HepG2 (cell line): ENCODE results near the gene RGP1. TPM values are rescaled to one million over a fixed set of nuclear protein-coding genes. Genes with fewer than 3 reads are reported as not detected.
A peak's percentile ranks its signal among the peaks of the same experiment; 100 is the strongest.

Experiments
- ATAC-seq: fragments of 200-7000 bp; cut with Tn5 transposase; 3 replicates; pipeline ENCODE4 v1.9.1; 2020; ENCODE audit warnings: mild to moderate bottlenecking, moderate library complexity
- BruUV-seq: library from RNA; stranded (reverse); fragments of 400-500 nt; replicated peaks from 2 replicates; lab custom pipeline; 2021; lab: Mats Ljungman, UMichigan
- CTCF ChIA-PET: fragments of 300-600 bp; formaldehyde crosslinking; extraction: SDS; loops from one replicate; lab custom pipeline; 2021; ENCODE audit warnings: low total read pairs, inconsistent platforms, low intra/inter-chr PET ratio; lab: Yijun Ruan, JAX
- POLR2A ChIA-PET: fragments of 350-600 bp; sonication (Branson Sonifier 250); formaldehyde crosslinking; loops from one replicate; lab custom pipeline; 2020; ENCODE audit warnings: antibody characterized with exemption, inconsistent platforms; lab: Yijun Ruan, JAX
- DNase-seq: peaks from one replicate; pipeline ENCODE4 v3.0.0-alpha.2; 2015; ENCODE audit warnings: low spot score
- FAIRE-seq: peaks from 3 replicates; lab custom pipeline; 2011; peaks lifted over from hg19 to GRCh38; lab: Jason Lieb, UNC
- H2AFZ ChIP-seq: one replicate; pipeline ENCODE4 v1.6.1; 2011; ENCODE audit warnings: low read length, inconsistent platforms
- H3K27ac ChIP-seq: fragments of 300-600 bp; 3 replicates; pipeline ENCODE4 v1.8.0; 2011; ENCODE audit warnings: mixed run types, mild to moderate bottlenecking, mixed read lengths, low read length, inconsistent platforms; ENCODE audit not compliant: insufficient read depth; ENCODE audit errors: extremely low read length
- H3K27me3 ChIP-seq, 2 experiments: fragments of 200-600 bp in 1 of 2; 2 replicates in 1 of 2; 3 replicates in 1 of 2; pipeline versions ENCODE4 v1.6.0 to v1.8.0; 2011; ENCODE audit warnings: low read length in 2 of 2, mild to moderate bottlenecking in 2 of 2, moderate library complexity in 2 of 2, inconsistent platforms in 1 of 2; ENCODE audit not compliant: insufficient read depth in 2 of 2, control insufficient read depth in 1 of 2
- H3K36me3 ChIP-seq, 2 experiments: fragments of 200-600 bp in 1 of 2; replicated peaks in 1 of 2; 2 replicates in 1 of 2; 3 replicates in 1 of 2; pipeline versions ENCODE4 v1.5.1 to v1.8.0; 2011; ENCODE audit warnings: low read length in 2 of 2, inconsistent platforms in 1 of 2; ENCODE audit not compliant: insufficient read depth in 2 of 2, control insufficient read depth in 1 of 2
- H3K4me1 ChIP-seq: 2 replicates; pipeline ENCODE4 v1.5.1; 2012; ENCODE audit warnings: low read length, inconsistent platforms; ENCODE audit not compliant: insufficient read depth
- H3K4me2 ChIP-seq: 2 replicates; pipeline ENCODE4 v1.6.0; 2011; ENCODE audit warnings: low read depth, low read length, inconsistent platforms
- H3K4me3 ChIP-seq, 3 experiments: fragments of 200-600 bp in 1 of 3; sonication (generic), shearing (Covaris generic) in 1 of 3; replicated peaks in 1 of 3; 2 replicates each; pipeline ENCODE4 v1.5.1; 2011 to 2016; ENCODE audit warnings: low read length in 3 of 3, inconsistent platforms in 2 of 3, low read depth in 2 of 3, mild to moderate bottlenecking in 2 of 3, control low read depth in 1 of 3, mixed read lengths in 1 of 3; ENCODE audit not compliant: insufficient read depth in 1 of 3
- H3K79me2 ChIP-seq: one replicate; pipeline ENCODE4 v1.6.1; 2011; ENCODE audit warnings: low read length, inconsistent platforms; ENCODE audit not compliant: insufficient read depth
- H3K9ac ChIP-seq: 2 replicates; pipeline ENCODE4 v1.6.0; 2011; ENCODE audit warnings: mild to moderate bottlenecking, low read depth, low read length, inconsistent platforms; ENCODE audit not compliant: insufficient read depth
- H3K9me3 ChIP-seq: 2 replicates; pipeline ENCODE4 v1.5.1; 2012; ENCODE audit warnings: mild to moderate bottlenecking, low read length
- H4K20me1 ChIP-seq: 2 replicates; pipeline ENCODE4 v1.6.0; 2011; ENCODE audit warnings: inconsistent platforms, mild to moderate bottlenecking, low read length, moderate library complexity; ENCODE audit not compliant: insufficient read depth
- HES4 ChIP-seq: sonication (generic); formaldehyde crosslinking; IDR thresholded peaks from 2 replicates; pipeline ENCODE4 v1.9.0; 2021; ENCODE audit warnings: mild to moderate bottlenecking, missing genetic modification reagents, borderline replicate concordance
- HMG20B ChIP-seq: conservative IDR thresholded peaks from 2 replicates; pipeline ENCODE4 v1.6.1; 2016; ENCODE audit warnings: missing genetic modification reagents, missing compliant biosample characterization
- RNF2 ChIP-seq: fragments of 450-650 bp; conservative IDR thresholded peaks from 2 replicates; pipeline ENCODE4 v1.6.1; 2016; ENCODE audit warnings: low read depth
- ZBTB8A ChIP-seq: sonication (generic); formaldehyde crosslinking; IDR thresholded peaks from 2 replicates; pipeline ENCODE4 v1.4.0; 2020; ENCODE audit warnings: mild to moderate bottlenecking, low read depth, missing genetic modification reagents, borderline replicate concordance
- ZEB1 ChIP-seq: IDR thresholded peaks from 2 replicates; pipeline ENCODE4 v1.6.1; 2012; ENCODE audit warnings: mild to moderate bottlenecking, low read depth, inconsistent platforms; ENCODE audit not compliant: insufficient replicate concordance
- ZNF205 ChIP-seq: IDR thresholded peaks from 2 replicates; pipeline ENCODE4 v1.6.1; 2018; ENCODE audit warnings: missing biosample characterization, missing genetic modification reagents
- ZNF326 ChIP-seq: sonication (generic); formaldehyde crosslinking; IDR thresholded peaks from 2 replicates; pipeline ENCODE4 v1.4.0; 2020; ENCODE audit warnings: missing genetic modification reagents, borderline replicate concordance
- ZNF431 ChIP-seq: sonication (generic); formaldehyde crosslinking; IDR thresholded peaks from 2 replicates; pipeline ENCODE4 v1.9.0; 2022; ENCODE audit warnings: missing genetic modification reagents, low read depth, mild to moderate bottlenecking, borderline replicate concordance
- WGBS: methylation state at CpG from one replicate; pipeline ENCODE4 v1.1.6; 2017; ENCODE audit warnings: low lambda C conversion rate; 5-methylcytosine and 5-hydroxymethylcytosine counted together
- in situ Hi-C: cut with HindIII; loops from 2 replicates; pipeline ENCODE4 v1.10.0; 2017; ENCODE audit warnings: low pct_unique_long_range_greater_than_20kb; ENCODE audit not compliant: extremely low pct_ligation_motif_present
- intact Hi-C: fragments of 100-400 bp; cut with micrococcal nuclease; formaldehyde crosslinking; loops from one replicate; pipeline ENCODE4 v1.10.0; 2022; ENCODE audit not compliant: unreplicated experiment
- polyA plus RNA-seq, 8 experiments: library from polyadenylated mRNA; depleted of rRNA in 3 of 8; stranded (reverse) in 7 of 8; unstranded in 1 of 8; fragments of >200 nt; fragmentation: Illumina TruSeq in 4 of 8; extraction: Trizol in 4 of 8; gene quantifications; 2 replicates each; pipeline versions ENCODE4 v1.2.1 to v1.2.3, GENCODE V29; 2011 to 2016; ENCODE audit warnings: low read depth in 4 of 8, missing spikeins in 1 of 8, mixed read lengths in 1 of 8; ENCODE audit not compliant: insufficient read depth in 1 of 8
- total RNA-seq, 5 experiments: library from RNA; depleted of rRNA; stranded (reverse); fragments of >200 nt; fragmentation: Illumina TruSeq; extraction: Trizol; gene quantifications; 2 replicates each; pipeline ENCODE4 v1.2.3, GENCODE V29; 2016; ENCODE audit warnings: low read depth in 1 of 5
- TF ChIP-seq, protein P1 (sequence below): sonication (generic); formaldehyde crosslinking; IDR thresholded peaks from 2 replicates; pipeline ENCODE4 v1.5.0; 2020; ENCODE audit warnings: mild to moderate bottlenecking, missing genetic modification reagents
- TF ChIP-seq, protein P2 (sequence below): sonication (generic); formaldehyde crosslinking; IDR thresholded peaks from 2 replicates; pipeline ENCODE4 v1.9.0; 2021; ENCODE audit warnings: missing genetic modification reagents, mild to moderate bottlenecking, borderline replicate concordance
- TF ChIP-seq, protein P3 (sequence below): sonication (generic); formaldehyde crosslinking; IDR thresholded peaks from 2 replicates; pipeline ENCODE4 v1.8.1; 2023; ENCODE audit warnings: mild to moderate bottlenecking, moderate library complexity, missing genetic modification reagents

RGP1 gene
- total and polyA plus RNA-seq, 2 of the 13 experiments (the other 11 are each of a cell fraction or from before 2014, with no cell fraction given): 12.7 to 21.0 TPM

DNA sequence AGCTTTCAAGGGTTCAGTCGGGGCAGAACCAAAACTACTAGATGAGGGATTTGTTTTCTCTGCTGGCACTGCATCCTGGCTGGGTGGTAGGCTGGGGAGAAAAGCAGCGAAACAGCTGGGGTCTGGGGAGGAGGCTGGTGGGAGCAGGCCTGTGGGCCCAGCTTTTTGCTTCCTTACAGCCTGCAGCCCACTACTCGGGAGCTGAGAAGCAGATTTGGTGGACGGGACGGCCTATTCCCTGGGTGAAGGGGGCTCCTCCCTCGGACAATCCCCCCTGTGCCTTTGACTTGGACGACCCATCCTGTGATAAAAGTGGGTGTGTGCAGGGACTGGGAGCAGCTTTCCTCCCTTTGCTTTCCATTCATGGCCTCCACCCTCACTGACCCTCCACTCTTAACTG, 51.4 kb downstream of the RGP1 start:
- ChIA-PET CTCF (no interaction called here), POLR2A (interaction anchor here (0.7 to 2.4 kb wide), 3 partner anchors 11 to 120 kb away, joined by 3 to 13 read pairs (median 3); partner anchors contain the start of genes HINT2 and SPAG8)
- Histone ChIP-seq H3K4me1 (peaks cover 27% of the 10 kb centered on the region), H3K27me3 (no peaks in the 10 kb centered on the region), H4K20me1 (no peaks in the 10 kb centered on the region), H3K9me3 (no peaks in the 10 kb centered on the region), H3K9ac (no peak overlapping the region), H3K4me2 (peak overlapping the region; percentile 59), H3K27ac (peak overlapping the region; percentile 69), H3K79me2 (no peaks in the 10 kb centered on the region), H3K36me3 (peaks cover 0 to 2% of the 10 kb centered on the region in 2 experiments; a peak in 2 of 5 replicates), H3K4me3 (no peak overlapping the region), H2AFZ (no peak overlapping the region)
- ATAC-seq (peak; percentile 14; the same call in 2 of the 3 replicates), DNase-seq (no peak), FAIRE-seq (no peak)
- TF ChIP-seq, protein P1, sequence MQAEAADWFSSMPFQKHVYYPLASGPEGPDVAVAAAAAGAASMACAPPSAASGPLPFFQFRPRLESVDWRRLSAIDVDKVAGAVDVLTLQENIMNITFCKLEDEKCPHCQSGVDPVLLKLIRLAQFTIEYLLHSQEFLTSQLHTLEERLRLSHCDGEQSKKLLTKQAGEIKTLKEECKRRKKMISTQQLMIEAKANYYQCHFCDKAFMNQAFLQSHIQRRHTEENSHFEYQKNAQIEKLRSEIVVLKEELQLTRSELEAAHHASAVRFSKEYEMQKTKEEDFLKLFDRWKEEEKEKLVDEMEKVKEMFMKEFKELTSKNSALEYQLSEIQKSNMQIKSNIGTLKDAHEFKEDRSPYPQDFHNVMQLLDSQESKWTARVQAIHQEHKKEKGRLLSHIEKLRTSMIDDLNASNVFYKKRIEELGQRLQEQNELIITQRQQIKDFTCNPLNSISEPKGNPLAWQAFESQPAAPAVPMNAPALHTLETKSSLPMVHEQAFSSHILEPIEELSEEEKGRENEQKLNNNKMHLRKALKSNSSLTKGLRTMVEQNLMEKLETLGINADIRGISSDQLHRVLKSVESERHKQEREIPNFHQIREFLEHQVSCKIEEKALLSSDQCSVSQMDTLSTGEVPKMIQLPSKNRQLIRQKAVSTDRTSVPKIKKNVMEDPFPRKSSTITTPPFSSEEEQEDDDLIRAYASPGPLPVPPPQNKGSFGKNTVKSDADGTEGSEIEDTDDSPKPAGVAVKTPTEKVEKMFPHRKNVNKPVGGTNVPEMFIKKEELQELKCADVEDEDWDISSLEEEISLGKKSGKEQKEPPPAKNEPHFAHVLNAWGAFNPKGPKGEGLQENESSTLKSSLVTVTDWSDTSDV: 0 out of 2 replicates have a peak, but pooled peaks have one; percentile 39
- no peak for TF ChIP-seq RNF2
- 94% methylated on average over 7 of the region's 7 CpGs for WGBS
- in situ Hi-C loops: no loop called here
- intact Hi-C loops: no loop called here
- no TSS peak for BruUV-seq

DNA sequence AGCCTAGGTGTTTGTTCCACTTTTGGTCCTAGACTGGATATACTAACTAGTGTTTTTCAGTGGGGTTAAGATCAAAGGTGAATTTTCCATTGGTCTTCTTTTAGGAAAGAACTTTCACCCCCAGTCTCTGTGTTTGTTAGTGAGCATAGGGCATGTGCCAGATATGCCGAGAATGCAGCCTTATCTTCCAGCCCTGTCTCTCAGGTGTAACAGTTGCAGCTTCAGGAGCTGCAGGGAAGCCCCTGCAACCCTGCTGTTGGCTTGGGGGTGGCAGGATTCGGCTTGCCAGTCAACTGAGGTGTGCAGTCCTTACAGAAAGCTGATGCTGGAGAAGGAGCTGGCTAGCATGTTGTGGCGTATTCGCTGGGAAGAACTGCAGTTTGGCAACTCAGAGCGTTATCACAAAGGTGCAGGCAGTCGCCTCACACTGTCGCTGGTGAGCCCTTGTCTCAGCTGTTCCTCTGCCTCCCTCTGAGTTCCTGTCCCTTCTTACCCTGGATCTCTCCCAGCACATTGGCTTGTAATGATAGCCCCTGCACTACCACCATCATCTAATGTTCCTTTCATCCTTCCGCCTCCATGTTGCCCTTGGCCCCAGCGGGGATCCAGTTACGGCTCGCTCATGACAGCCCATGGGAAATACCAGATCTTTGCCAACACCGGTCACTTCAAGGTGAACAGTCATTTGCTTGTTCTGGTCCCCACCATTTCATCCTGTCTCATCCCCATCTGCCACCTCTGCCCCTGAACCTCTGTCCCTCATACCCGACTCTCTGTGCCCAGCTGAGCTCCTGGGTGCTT, 52.4 kb downstream of the RGP1 start:
- WGBS: 67% methylated on average over 11 of the region's 13 CpGs
- in situ Hi-C loops: no loop called here
- POLR2A ChIA-PET: interaction anchor here (0.9 to 2.4 kb wide), 4 partner anchors 11 to 119 kb away, joined by 3 to 13 read pairs (median 4); partner anchors contain the start of genes GBA2, HINT2, RGP1 and SPAG8
- Histone ChIP-seq H3K4me2 (peak overlapping the region; percentile 59), H3K79me2 (no peaks in the 10 kb centered on the region), H3K9ac (0 out of 2 replicates have a peak overlapping the region, but pooled peaks have one; percentile 32), H3K4me1 (peaks cover 27% of the 10 kb centered on the region), H3K36me3 (peaks cover 0 to 2% of the 10 kb centered on the region in 2 experiments; a peak in 2 of 5 replicates), H2AFZ (no peak overlapping the region), H3K4me3 (peak overlapping the region in 1 of 3 experiments; percentile 15; a peak in 2 of 6 replicates), H3K27ac (peak overlapping the region; percentile 69), H4K20me1 (no peaks in the 10 kb centered on the region), H3K27me3 (no peaks in the 10 kb centered on the region), H3K9me3 (no peaks in the 10 kb centered on the region)
- no TSS peak for BruUV-seq
- peak; percentile 73 for FAIRE-seq
- intact Hi-C loops: no loop called here
- ATAC-seq: peak; percentile 94
- peak; percentile 56 for DNase-seq
- CTCF ChIA-PET: no interaction called here
- TF ChIP-seq ZNF326 (CRISPR knock-in tag) (no peak), HES4 (CRISPR knock-in tag) (0 out of 2 replicates have a peak, but pooled peaks have one; percentile 24), HMG20B (CRISPR knock-in tag) (no peak), ZNF205 (CRISPR knock-in tag) (no peak), ZNF431 (CRISPR knock-in tag) (no peak), ZBTB8A (CRISPR knock-in tag) (no peak), ZEB1 (peak; percentile 40)
- TF ChIP-seq, protein P2, sequence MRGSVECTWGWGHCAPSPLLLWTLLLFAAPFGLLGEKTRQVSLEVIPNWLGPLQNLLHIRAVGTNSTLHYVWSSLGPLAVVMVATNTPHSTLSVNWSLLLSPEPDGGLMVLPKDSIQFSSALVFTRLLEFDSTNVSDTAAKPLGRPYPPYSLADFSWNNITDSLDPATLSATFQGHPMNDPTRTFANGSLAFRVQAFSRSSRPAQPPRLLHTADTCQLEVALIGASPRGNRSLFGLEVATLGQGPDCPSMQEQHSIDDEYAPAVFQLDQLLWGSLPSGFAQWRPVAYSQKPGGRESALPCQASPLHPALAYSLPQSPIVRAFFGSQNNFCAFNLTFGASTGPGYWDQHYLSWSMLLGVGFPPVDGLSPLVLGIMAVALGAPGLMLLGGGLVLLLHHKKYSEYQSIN: no peak
- TF ChIP-seq, protein P3, sequence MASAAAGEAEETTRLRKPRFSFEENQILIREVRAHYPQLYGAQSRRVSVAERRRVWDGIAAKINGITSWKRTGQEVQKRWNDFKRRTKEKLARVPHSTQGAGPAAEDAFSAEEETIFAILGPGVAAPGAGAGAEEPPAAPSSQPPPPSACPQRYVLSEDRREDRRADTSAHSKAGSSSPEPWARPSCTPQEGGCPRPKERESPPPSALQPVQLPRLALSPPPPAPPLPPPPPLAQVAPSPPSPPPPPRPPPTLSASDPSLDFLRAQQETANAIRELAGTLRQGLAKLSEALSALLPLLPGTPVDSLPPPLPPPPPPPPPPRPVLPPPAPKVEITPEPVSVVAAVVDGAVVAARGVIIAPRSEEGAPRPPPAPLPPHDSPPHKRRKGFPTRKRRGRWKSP (CRISPR knock-in tag): no peak
